Measurements from ENCODE around the gene SCFD2.

DNA sequence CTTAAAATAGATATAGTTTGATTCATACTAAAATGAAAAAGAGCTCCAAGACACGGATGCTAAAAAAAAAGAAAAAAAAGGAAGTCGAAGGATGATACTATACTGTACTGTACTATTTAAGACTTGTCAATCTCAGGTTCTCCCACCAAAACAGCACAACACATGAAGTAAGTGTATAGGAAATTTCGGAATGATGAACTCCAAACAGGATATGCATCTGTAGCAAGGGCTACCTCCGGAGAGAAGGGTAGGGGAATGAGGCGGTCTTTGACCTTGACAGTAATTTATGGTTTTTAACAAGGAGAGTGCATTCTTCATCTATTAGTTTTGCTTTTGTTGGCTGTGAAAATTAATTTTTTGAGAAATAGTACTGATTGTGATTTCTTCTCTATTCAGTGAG lies 11.0 kb upstream of the SCFD2 start:
- no peak for TF ChIP-seq ELF1 (IDR thresholded peaks at IDR 0.05)
- TF ChIP-seq EP300 (IDR thresholded peaks at IDR 0.05; ENCODE audit: borderline replicate concordance in 1 of 2, low read depth in 1 of 2, low read length in 1 of 2), result no peak
- no peak for TF ChIP-seq POLR2AphosphoS5 (IDR thresholded peaks at IDR 0.05; ENCODE audit: low read depth, low read length)
- no peak for TF ChIP-seq SIN3A (IDR thresholded peaks at IDR 0.05; ENCODE audit: borderline replicate concordance, low read depth, low read length)
- TF ChIP-seq CTCF (IDR thresholded peaks at IDR 0.05), result no peak
- TF ChIP-seq RCOR1 (IDR thresholded peaks at IDR 0.05; ENCODE audit: low read length), result no peak
- TF ChIP-seq, protein P1, sequence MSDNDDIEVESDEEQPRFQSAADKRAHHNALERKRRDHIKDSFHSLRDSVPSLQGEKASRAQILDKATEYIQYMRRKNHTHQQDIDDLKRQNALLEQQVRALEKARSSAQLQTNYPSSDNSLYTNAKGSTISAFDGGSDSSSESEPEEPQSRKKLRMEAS (IDR thresholded peaks at IDR 0.05; ENCODE audit: low read depth), result no peak
- no peak for TF ChIP-seq MEF2A (IDR thresholded peaks at IDR 0.05; ENCODE audit: borderline replicate concordance, low read depth)
- TF ChIP-seq GABPA (IDR thresholded peaks at IDR 0.05; ENCODE audit: low read depth), result no peak
- no peak for TF ChIP-seq RAD21 (IDR thresholded peaks at IDR 0.05; ENCODE audit: low read length)
- TF ChIP-seq FOXM1 (IDR thresholded peaks at IDR 0.05; ENCODE audit: low read depth), result no peak
- no peak for TF ChIP-seq FOXJ3 (CRISPR knock-in tag; IDR thresholded peaks at IDR 0.05)
- TF ChIP-seq MXI1 (IDR thresholded peaks at IDR 0.05; ENCODE audit: low read depth, low read length), result no peak
